Measurements from ENCODE around the gene RPUSD4. TPM values are rescaled to one million over a fixed set of nuclear protein-coding genes. Genes with fewer than 3 reads are reported as not detected.

RPUSD4 gene
- total and polyA plus RNA-seq, 2 donors (not counting 1 experiment from before 2014, with no cell fraction given), result 24.5 to 50.4 TPM

DNA sequence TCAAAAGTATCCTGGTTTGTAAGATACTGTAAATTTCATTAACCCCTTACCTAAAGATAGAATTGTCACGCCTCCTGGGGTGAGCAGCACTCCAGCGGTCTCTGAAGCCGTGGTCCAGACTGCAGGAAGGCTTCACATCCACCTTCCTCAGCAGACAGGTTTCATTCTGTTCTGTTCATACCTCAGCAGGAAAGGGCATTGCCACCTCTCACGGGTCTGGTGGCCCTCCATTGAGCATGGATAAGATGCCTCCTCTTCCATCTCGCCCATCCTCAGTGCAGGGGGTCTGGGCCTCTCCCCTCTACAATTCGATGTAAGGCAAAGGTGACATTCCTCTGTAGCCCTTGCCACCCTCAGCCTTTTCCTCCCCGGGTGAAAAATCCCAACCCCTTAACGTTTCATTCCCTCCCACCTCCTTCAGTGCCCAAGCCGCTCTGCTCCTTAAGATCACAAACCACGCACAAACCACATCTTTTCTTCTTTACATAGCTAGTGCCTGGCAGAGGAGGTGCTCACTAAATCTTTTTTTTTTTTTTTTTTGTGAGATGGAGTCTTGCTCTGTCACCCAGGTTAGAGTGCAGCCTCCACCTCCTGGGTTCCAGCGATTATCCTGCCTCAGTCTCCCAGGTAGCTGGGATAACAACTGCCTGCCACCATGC, 28.5 kb downstream of the RPUSD4 start:
- no peak overlapping the region for H3K27ac ChIP-seq (ENCODE audit: low read length in 2 of 2)
- no peaks in the 10 kb centered on the region for H3K36me3 ChIP-seq (replicated peaks in 1 of 2; ENCODE audit: control extremely low read depth in 1 of 2, control insufficient read depth in 1 of 2, extremely low read depth in 1 of 2, insufficient read depth in 2 of 2, low read length in 1 of 2)
- CTCF ChIA-PET, result no interaction called here
- H3K27me3 ChIP-seq (replicated peaks in 1 of 4; ENCODE audit: control extremely low read depth in 1 of 4, control insufficient read depth in 3 of 4, insufficient read depth in 4 of 4, low read length in 3 of 4), result no peaks in the 10 kb centered on the region
- POLR2A ChIA-PET, result no interaction called here
- no peak for ATAC-seq (ENCODE audit: low read depth)
- H3K4me3 Mint-ChIP-seq, result no peak overlapping the region
- H3K9ac ChIP-seq (ENCODE audit: low read length), result no peak overlapping the region
- H3K9me3 Mint-ChIP-seq (ENCODE audit: insufficient read depth), result peaks cover 3% of the 10 kb centered on the region
- H3K4me1 ChIP-seq (ENCODE audit: control insufficient read depth in 2 of 2, insufficient read depth in 2 of 2, low read length in 2 of 2), result peaks cover 0 to 5% of the 10 kb centered on the region in 2 donors
- H3K4me2 ChIP-seq (replicated peaks; ENCODE audit: low read depth, low read length, poor library complexity, severe bottlenecking), result no peak overlapping the region
- intact Hi-C loops (cut with micrococcal nuclease), result no loop called here
- TF ChIP-seq, protein P1, sequence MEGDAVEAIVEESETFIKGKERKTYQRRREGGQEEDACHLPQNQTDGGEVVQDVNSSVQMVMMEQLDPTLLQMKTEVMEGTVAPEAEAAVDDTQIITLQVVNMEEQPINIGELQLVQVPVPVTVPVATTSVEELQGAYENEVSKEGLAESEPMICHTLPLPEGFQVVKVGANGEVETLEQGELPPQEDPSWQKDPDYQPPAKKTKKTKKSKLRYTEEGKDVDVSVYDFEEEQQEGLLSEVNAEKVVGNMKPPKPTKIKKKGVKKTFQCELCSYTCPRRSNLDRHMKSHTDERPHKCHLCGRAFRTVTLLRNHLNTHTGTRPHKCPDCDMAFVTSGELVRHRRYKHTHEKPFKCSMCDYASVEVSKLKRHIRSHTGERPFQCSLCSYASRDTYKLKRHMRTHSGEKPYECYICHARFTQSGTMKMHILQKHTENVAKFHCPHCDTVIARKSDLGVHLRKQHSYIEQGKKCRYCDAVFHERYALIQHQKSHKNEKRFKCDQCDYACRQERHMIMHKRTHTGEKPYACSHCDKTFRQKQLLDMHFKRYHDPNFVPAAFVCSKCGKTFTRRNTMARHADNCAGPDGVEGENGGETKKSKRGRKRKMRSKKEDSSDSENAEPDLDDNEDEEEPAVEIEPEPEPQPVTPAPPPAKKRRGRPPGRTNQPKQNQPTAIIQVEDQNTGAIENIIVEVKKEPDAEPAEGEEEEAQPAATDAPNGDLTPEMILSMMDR (IDR thresholded peaks at IDR 0.05), result no peak
- no peak for TF ChIP-seq EZH2 (IDR thresholded peaks at IDR 0.05; ENCODE audit: borderline replicate concordance, insufficient read depth, low read depth, low read length, poor library complexity, severe bottlenecking)
- no peak overlapping the region for H3K27ac Mint-ChIP-seq
- peaks cover 4% of the 10 kb centered on the region for H3K4me1 Mint-ChIP-seq
- H3K4me3 ChIP-seq (ENCODE audit: control extremely low read depth in 1 of 5, extremely low read depth in 1 of 5, insufficient read depth in 1 of 5, low read depth in 2 of 5, low read length in 4 of 5), result no peak overlapping the region
- H3K27me3 Mint-ChIP-seq, result no peaks in the 10 kb centered on the region
- no peak for DNase-seq
- WGBS (ENCODE audit: insufficient coverage), result 67% methylated on average over 8 of the region's 11 CpGs
- H3K9me3 ChIP-seq (ENCODE audit: control extremely low read depth in 1 of 3, control insufficient read depth in 2 of 3, insufficient read depth in 1 of 3, low read length in 2 of 3), result peaks cover 0 to 13% (median 0%) of the 10 kb centered on the region in 3 donors
- H2AFZ ChIP-seq (ENCODE audit: insufficient read depth, low read depth, low read length, poor library complexity, severe bottlenecking), result no peak overlapping the region
- no peaks in the 10 kb centered on the region for H4K20me1 ChIP-seq (ENCODE audit: control insufficient read depth, insufficient read depth, low read length, poor library complexity, severe bottlenecking)
- no peaks in the 10 kb centered on the region for H3K79me2 ChIP-seq (ENCODE audit: control insufficient read depth, insufficient read depth, low read length)

DNA sequence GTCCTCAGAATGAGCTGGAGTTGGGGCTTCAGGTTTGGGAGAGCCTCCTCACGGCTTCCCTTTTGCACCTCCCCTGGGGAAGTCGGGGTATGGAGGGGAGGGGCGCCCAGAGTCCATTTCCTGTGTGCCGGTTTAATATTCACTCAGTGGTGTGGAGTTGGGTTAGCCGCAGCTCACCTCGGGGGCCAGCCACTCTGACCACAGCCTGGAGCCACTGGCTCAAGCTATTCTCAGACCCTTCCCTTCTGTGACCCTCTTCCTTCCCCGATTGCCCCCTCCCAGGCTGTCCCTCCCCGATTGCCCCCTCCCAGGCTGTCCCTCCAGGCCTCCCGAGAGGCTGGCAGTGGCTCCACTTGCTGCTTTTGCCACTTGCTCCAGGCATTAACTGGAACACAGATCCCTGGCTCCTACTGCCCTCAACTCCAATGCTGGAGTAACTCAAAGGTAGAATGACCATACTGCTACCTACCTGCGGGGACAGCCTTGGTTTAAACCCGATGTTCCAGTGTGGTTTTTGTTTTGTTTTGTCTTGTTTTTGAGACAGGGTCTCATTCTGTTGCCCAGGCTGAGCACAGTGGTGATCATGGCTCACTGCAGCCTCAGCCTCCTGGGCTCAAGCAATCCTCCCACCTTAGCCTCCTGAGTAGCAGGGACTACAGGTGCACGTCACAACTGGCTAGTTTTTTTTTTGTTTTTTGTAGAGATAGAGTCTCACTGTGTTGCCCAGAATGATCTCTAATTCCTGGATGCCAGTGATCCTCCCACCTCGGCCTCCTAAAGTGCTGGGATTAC, 29.3 kb downstream of the RPUSD4 start:
- TF ChIP-seq EZH2 (IDR thresholded peaks at IDR 0.05; ENCODE audit: borderline replicate concordance, insufficient read depth, low read depth, low read length, poor library complexity, severe bottlenecking), result no peak
- TF ChIP-seq, protein P1 (IDR thresholded peaks at IDR 0.05), result no peak
- Histone ChIP-seq H3K79me2 (ENCODE audit: control insufficient read depth, insufficient read depth, low read length) (no peaks in the 10 kb centered on the region), H3K27me3 (replicated peaks in 1 of 4; ENCODE audit: control extremely low read depth in 1 of 4, control insufficient read depth in 3 of 4, insufficient read depth in 4 of 4, low read length in 3 of 4) (no peaks in the 10 kb centered on the region), H3K27ac (ENCODE audit: low read length in 2 of 2) (no peak overlapping the region), H3K36me3 (replicated peaks in 1 of 2; ENCODE audit: control extremely low read depth in 1 of 2, control insufficient read depth in 1 of 2, extremely low read depth in 1 of 2, insufficient read depth in 2 of 2, low read length in 1 of 2) (no peaks in the 10 kb centered on the region), H3K4me1 (ENCODE audit: control insufficient read depth in 2 of 2, insufficient read depth in 2 of 2, low read length in 2 of 2) (no peaks in the 10 kb centered on the region), H3K4me2 (replicated peaks; ENCODE audit: low read depth, low read length, poor library complexity, severe bottlenecking) (no peak overlapping the region), H3K9me3 (ENCODE audit: control extremely low read depth in 1 of 3, control insufficient read depth in 2 of 3, insufficient read depth in 1 of 3, low read length in 2 of 3) (peaks cover 0 to 13% (median 0%) of the 10 kb centered on the region in 3 donors), H4K20me1 (ENCODE audit: control insufficient read depth, insufficient read depth, low read length, poor library complexity, severe bottlenecking) (no peaks in the 10 kb centered on the region), H2AFZ (ENCODE audit: insufficient read depth, low read depth, low read length, poor library complexity, severe bottlenecking) (no peak overlapping the region), H3K9ac (ENCODE audit: low read length) (no peak overlapping the region), H3K4me3 (ENCODE audit: control extremely low read depth in 1 of 5, extremely low read depth in 1 of 5, insufficient read depth in 1 of 5, low read depth in 2 of 5, low read length in 4 of 5) (no peak overlapping the region)
- Mint-ChIP-seq H3K4me1 (peaks cover 3% of the 10 kb centered on the region), H3K9me3 (ENCODE audit: insufficient read depth) (peaks cover 3% of the 10 kb centered on the region), H3K27me3 (no peaks in the 10 kb centered on the region), H3K27ac (no peak overlapping the region), H3K4me3 (no peak overlapping the region)
- 75% methylated on average over 8 of the region's 13 CpGs for WGBS (ENCODE audit: insufficient coverage)
- DNase-seq, result no peak
- no peak for ATAC-seq (ENCODE audit: low read depth)
- CTCF ChIA-PET, result no interaction called here
- POLR2A ChIA-PET, result no interaction called here
- intact Hi-C loops (cut with micrococcal nuclease), result no loop called here

All from B cell (primary cell).